ENCODE results near the gene CCS. TPM values are rescaled to one million over a fixed set of nuclear protein-coding genes. Genes with fewer than 3 reads are reported as not detected.

The CCS gene
- total RNA-seq, 2 experiments from 2014 or later, result 31.7 to 36.7 TPM

DNA sequence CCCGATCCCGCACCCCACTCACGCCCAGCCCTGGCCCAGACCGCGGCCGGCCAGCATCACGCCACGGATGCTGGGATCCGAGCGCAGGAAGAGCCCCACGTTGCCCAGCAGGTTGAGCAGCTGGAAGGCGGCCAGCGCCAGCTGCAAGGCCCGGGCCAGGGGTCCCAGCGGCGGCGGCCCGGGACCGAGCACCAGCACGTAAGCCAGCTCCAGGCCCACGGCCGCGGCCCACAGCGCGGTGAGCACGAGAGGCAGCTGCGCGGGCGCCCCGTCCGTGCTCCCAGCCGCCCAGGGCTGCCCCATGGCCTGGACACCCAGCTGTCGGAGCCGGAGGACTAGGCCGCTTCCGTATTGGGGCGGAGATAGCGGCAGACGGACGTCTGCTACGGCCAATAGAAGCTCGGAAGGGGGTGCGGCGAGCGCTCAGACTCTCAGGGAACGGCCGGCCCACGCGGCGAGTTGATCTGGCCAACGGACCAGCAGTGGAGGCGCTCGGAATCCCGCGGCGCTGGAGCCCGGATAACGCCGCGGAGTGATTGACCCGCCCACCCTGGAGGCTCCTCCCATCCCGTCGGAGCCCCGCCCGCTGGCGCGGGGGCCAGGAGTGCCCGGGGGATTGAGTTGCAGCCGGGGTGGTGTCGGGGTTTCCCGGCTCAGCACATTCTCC, 47.2 kb upstream of the CCS start, which contains the start of gene ZDHHC24:
Gene ZDHHC24, minus strand, starts transcription at position 348 of the 667 bp plus-strand sequence. Its CDS starts 45 bp downstream, at position 303.
- H3K9me3 ChIP-seq (ENCODE audit: low read length), result no peaks in the 10 kb centered on the region
- no TSS peak for BruUV-seq (replicated peaks)
- peak within 1 kb of the TSS; percentile 79 for H3K27ac ChIP-seq (ENCODE audit: low read depth, low read length, poor library complexity, severe bottlenecking)
- peaks cover 9% of the 10 kb centered on the region; the same call in 1 of the 2 replicates for H3K79me2 ChIP-seq (ENCODE audit: insufficient read depth, low read depth, low read length)
- no peaks in the 10 kb centered on the region for H3K9me2 ChIP-seq (ENCODE audit: insufficient read depth, low read length)
- intact Hi-C loops (cut with micrococcal nuclease; ENCODE audit: unreplicated experiment), result loop anchor here (1.0 kb wide), 1 partner anchor 66 kb away; the partner anchor contains the start of gene DPP3
- POLR2A ChIA-PET, result interaction anchor here (0.8 to 2.8 kb wide), 5 partner anchors 12 to 132 kb away, joined by 3 to 11 read pairs (median 4); partner anchors contain the start of gene RBM4B
- DNase-seq (ENCODE audit: low spot score), result peak; percentile 91
- peak within 1 kb of the TSS; percentile 89 for H3K4me3 ChIP-seq (ENCODE audit: low read depth, low read length, poor library complexity, severe bottlenecking)
- H3K4me1 ChIP-seq (ENCODE audit: insufficient read depth, low read length, poor library complexity, severe bottlenecking), result peaks cover 33% of the 10 kb centered on the region
- H2AFZ ChIP-seq (ENCODE audit: low read length), result peak within 1 kb of the TSS; percentile 88
- no peak for TF ChIP-seq EZH2phosphoT487 (IDR thresholded peaks at IDR 0.05; ENCODE audit: borderline replicate concordance, low read depth, low read length)
- TF ChIP-seq, protein P1, sequence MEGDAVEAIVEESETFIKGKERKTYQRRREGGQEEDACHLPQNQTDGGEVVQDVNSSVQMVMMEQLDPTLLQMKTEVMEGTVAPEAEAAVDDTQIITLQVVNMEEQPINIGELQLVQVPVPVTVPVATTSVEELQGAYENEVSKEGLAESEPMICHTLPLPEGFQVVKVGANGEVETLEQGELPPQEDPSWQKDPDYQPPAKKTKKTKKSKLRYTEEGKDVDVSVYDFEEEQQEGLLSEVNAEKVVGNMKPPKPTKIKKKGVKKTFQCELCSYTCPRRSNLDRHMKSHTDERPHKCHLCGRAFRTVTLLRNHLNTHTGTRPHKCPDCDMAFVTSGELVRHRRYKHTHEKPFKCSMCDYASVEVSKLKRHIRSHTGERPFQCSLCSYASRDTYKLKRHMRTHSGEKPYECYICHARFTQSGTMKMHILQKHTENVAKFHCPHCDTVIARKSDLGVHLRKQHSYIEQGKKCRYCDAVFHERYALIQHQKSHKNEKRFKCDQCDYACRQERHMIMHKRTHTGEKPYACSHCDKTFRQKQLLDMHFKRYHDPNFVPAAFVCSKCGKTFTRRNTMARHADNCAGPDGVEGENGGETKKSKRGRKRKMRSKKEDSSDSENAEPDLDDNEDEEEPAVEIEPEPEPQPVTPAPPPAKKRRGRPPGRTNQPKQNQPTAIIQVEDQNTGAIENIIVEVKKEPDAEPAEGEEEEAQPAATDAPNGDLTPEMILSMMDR (conservative IDR thresholded peaks at IDR 0.05; ENCODE audit: low read length), result no peak
- peaks cover 13% of the 10 kb centered on the region for H3K36me3 ChIP-seq (ENCODE audit: insufficient read depth, low read length)
- CTCF ChIA-PET (ENCODE audit: unreplicated experiment), result interaction anchor here (0.6 to 1.5 kb wide), 3 partner anchors 65 to 132 kb away, joined by 3 to 7 read pairs (median 3); partner anchors contain the start of genes MRPL11 and RBM4B
- no peaks in the 10 kb centered on the region for H4K20me1 ChIP-seq (ENCODE audit: insufficient read depth, low read length)
- peak within 1 kb of the TSS; percentile 86 for H3K4me2 ChIP-seq (ENCODE audit: low read length)

DNA sequence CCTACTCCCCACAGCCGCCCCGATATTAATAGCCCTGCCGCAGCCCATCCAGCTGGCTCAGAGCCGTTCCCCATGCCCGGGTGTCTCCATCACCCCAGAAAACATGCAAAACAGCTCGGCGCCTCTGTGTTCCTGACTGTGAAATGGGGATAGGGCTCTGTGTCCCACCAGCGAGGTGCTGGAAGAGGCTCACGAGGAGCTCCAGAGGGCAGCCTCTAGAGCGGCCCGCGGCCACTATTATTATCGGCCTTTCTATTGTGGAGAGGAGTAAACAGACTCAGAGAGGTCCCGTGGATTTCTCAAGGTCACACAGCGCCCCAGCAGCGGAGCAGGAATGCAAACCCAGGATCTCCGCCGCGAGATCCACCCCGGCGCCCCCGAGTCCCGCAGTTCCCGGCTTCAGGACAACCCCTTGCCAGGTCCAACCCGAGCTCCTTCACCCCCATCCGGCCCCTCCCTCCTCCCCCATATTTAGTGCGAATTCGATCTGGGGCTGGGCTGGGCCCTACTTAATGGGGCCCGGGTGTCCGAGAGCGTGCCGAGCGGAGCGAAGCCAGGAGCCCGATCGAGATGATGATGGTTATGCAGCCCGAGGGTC, 46.5 kb upstream of the CCS start, which contains the start of gene ACTN3:
Gene ACTN3, plus strand, starts transcription at position 536 of the 598 bp plus-strand sequence. Its CDS starts 35 bp downstream, at position 571.
- Histone ChIP-seq H3K4me3 (ENCODE audit: low read depth, low read length, poor library complexity, severe bottlenecking) (peak within 1 kb of the TSS; percentile 89), H3K9me2 (ENCODE audit: insufficient read depth, low read length) (no peaks in the 10 kb centered on the region), H3K4me1 (ENCODE audit: insufficient read depth, low read length, poor library complexity, severe bottlenecking) (peaks cover 33% of the 10 kb centered on the region), H4K20me1 (ENCODE audit: insufficient read depth, low read length) (no peaks in the 10 kb centered on the region), H3K79me2 (ENCODE audit: insufficient read depth, low read depth, low read length) (peaks cover 9% of the 10 kb centered on the region; the same call in 1 of the 2 replicates), H3K36me3 (ENCODE audit: insufficient read depth, low read length) (peaks cover 12% of the 10 kb centered on the region), H2AFZ (ENCODE audit: low read length) (peak within 1 kb of the TSS; percentile 88), H3K4me2 (ENCODE audit: low read length) (peak within 1 kb of the TSS; percentile 86), H3K27ac (ENCODE audit: low read depth, low read length, poor library complexity, severe bottlenecking) (peak within 1 kb of the TSS; percentile 79), H3K9me3 (ENCODE audit: low read length) (no peaks in the 10 kb centered on the region)
- TF ChIP-seq, protein P1 (conservative IDR thresholded peaks at IDR 0.05; ENCODE audit: low read length), result no peak
- ChIA-PET POLR2A (interaction anchor here (0.6 to 2.8 kb wide), 6 partner anchors 48 to 582 kb away, joined by 3 to 11 read pairs (median 4); partner anchors contain the start of gene RBM4B), CTCF (ENCODE audit: unreplicated experiment) (interaction anchor here (0.6 to 1.5 kb wide), 3 partner anchors 65 to 132 kb away, joined by 3 to 7 read pairs (median 3); partner anchors contain the start of genes MRPL11 and RBM4B)
- intact Hi-C loops (cut with micrococcal nuclease; ENCODE audit: unreplicated experiment), result loop anchor here (1.0 kb wide), 1 partner anchor 66 kb away; the partner anchor contains the start of gene DPP3
- BruUV-seq (replicated peaks), result no TSS peak
- no peak for DNase-seq (ENCODE audit: low spot score)
